Naive thymus-derived CD4-positive, alpha-beta T cell (primary cell): ENCODE data around the gene CATSPER1. TPM values are rescaled to one million over a fixed set of nuclear protein-coding genes. Genes with fewer than 3 reads are reported as not detected.

Experiments
- ATAC-seq: fragments of 150-1000 bp; cut with Tn5 transposase; 2 replicates; pipeline ENCODE4 v1.10.0; 2021; ENCODE audit warnings: mild to moderate bottlenecking, moderate library complexity
- CTCF ChIA-PET: fragments of 350-600 bp; sonication (Branson Sonifier 250); formaldehyde crosslinking; loops from one replicate; lab custom pipeline; 2021; ENCODE audit warnings: antibody characterized with exemption; lab: Charles Lee
- POLR2A ChIA-PET: fragments of 350-600 bp; sonication (Branson Sonifier 250); formaldehyde crosslinking; loops from one replicate; lab custom pipeline; 2021; ENCODE audit warnings: antibody characterized with exemption, inconsistent platforms; lab: Charles Lee
- DNase-seq, 9 donors: peaks; one replicate each; pipeline versions ENCODE4 v3.0.0 to v3.0.0-alpha.2; 2020 to 2022; ENCODE audit warnings: mixed read lengths in 1 of 9
- H3K27ac ChIP-seq: one replicate; pipeline ENCODE4 v1.7.0; 2013; ENCODE audit warnings: mild to moderate bottlenecking, low read depth, low read length, moderate library complexity
- H3K27me3 ChIP-seq, 2 donors: one replicate each; pipeline ENCODE4 v1.7.0; 2013; ENCODE audit warnings: low read length in 2 of 2, mild to moderate bottlenecking in 2 of 2, moderate library complexity in 2 of 2; ENCODE audit not compliant: control insufficient read depth in 2 of 2, insufficient read depth in 2 of 2
- H3K36me3 ChIP-seq, 3 experiments: 1 replicate in 2 of 3; 2 replicates in 1 of 3; pipeline ENCODE4 v1.7.0; 2013; ENCODE audit warnings: low read length in 3 of 3, mild to moderate bottlenecking in 3 of 3, moderate library complexity in 1 of 3; ENCODE audit not compliant: insufficient read depth in 3 of 3, control insufficient read depth in 2 of 3
- H3K4me1 ChIP-seq, 2 donors: one replicate each; pipeline ENCODE4 v1.7.0; 2013; ENCODE audit warnings: low read length in 2 of 2, mild to moderate bottlenecking in 2 of 2, moderate library complexity in 1 of 2; ENCODE audit not compliant: control insufficient read depth in 2 of 2, insufficient read depth in 2 of 2
- H3K4me3 ChIP-seq: 2 replicates; pipeline ENCODE4 v1.7.0; 2013; ENCODE audit warnings: mild to moderate bottlenecking, low read length
- H3K9me3 ChIP-seq, 3 experiments: 1 replicate in 2 of 3; 2 replicates in 1 of 3; pipeline ENCODE4 v1.7.0; 2013; ENCODE audit warnings: low read length in 3 of 3; ENCODE audit not compliant: control insufficient read depth in 2 of 3
- H3K27ac Mint-ChIP-seq, 9 donors: one replicate each; pipeline ENCODE4 v1.8.0; 2020 to 2022; ENCODE audit warnings: mixed read lengths in 9 of 9, mild to moderate bottlenecking in 8 of 9, moderate library complexity in 5 of 9, inconsistent platforms in 2 of 9
- H3K27me3 Mint-ChIP-seq, 5 donors: one replicate each; pipeline ENCODE4 v1.8.0; 2021 to 2022; ENCODE audit warnings: mixed read lengths in 5 of 5, mild to moderate bottlenecking in 1 of 5
- H3K36me3 Mint-ChIP-seq, 5 donors: one replicate each; pipeline ENCODE4 v1.8.0; 2020 to 2022; ENCODE audit warnings: mixed read lengths in 5 of 5, mild to moderate bottlenecking in 3 of 5, inconsistent platforms in 1 of 5
- H3K4me1 Mint-ChIP-seq, 7 donors: one replicate each; pipeline ENCODE4 v1.8.0; 2020 to 2022; ENCODE audit warnings: mixed read lengths in 7 of 7, mild to moderate bottlenecking in 3 of 7, inconsistent platforms in 1 of 7
- H3K4me3 Mint-ChIP-seq, 10 donors: one replicate each; pipeline ENCODE4 v1.8.0; 2020 to 2022; ENCODE audit warnings: mild to moderate bottlenecking in 10 of 10, mixed read lengths in 10 of 10, moderate library complexity in 6 of 10, inconsistent platforms in 2 of 10
- H3K9me3 Mint-ChIP-seq, 11 donors: one replicate each; pipeline ENCODE4 v1.8.0; 2020 to 2022; ENCODE audit warnings: mixed read lengths in 11 of 11, mild to moderate bottlenecking in 4 of 11, inconsistent platforms in 1 of 11, moderate library complexity in 1 of 11
- intact Hi-C, 2 donors: fragments of 100-400 bp; cut with micrococcal nuclease; formaldehyde crosslinking; loops; one replicate each; pipeline ENCODE4 v1.15.1; 2023
- polyA plus RNA-seq, 2 donors: library from polyadenylated mRNA; unstranded; fragments of 300-500 nt; fragmentation: Illumina TruSeq; gene quantifications; one replicate each; pipeline ENCODE4 v1.2.3, GENCODE V29; 2021
- total RNA-seq, 6 experiments: library from RNA in 5 of 6; stranded (reverse) in 5 of 6; gene quantifications; 1 replicate in 5 of 6; 2 replicates in 1 of 6; pipeline ENCODE4 v1.2.3 and lab custom pipeline; 2021 to 2026

CATSPER1 gene
- total and polyA plus RNA-seq, 7 experiments from 2014 or later: 1.4 to 4.2 TPM; not detected in 5

- peak overlapping the region; percentile 88 for H3K4me3 ChIP-seq
- peak overlapping the region; percentile 64 to 99 (median 96) for H3K27ac Mint-ChIP-seq
- intact Hi-C loops: loop anchor here (1.0 to 10.0 kb wide), 5 partner anchors 147 to 399 kb away; partner anchors contain the start of genes FIBP (in 1 of the 2), FOSL1 (in 1 of the 2), RAB1B (in 1 of the 2) and YIF1A (in 1 of the 2)
Observed at GRCh38 chr11:66051371-66051765, 25.1 kb upstream of the CATSPER1 start.

GRCh38 chr11:66050581-66051231 is 24.4 kb upstream of the CATSPER1 start:
- H3K4me3 ChIP-seq: no peak overlapping the region
- DNase-seq: no peak
- H3K4me1 Mint-ChIP-seq: peaks cover 17 to 46% (median 40%) of the 10 kb centered on the region in 7 donors
- H3K4me3 Mint-ChIP-seq: peak overlapping the region; percentile 90 to 99 (median 96)
- peaks cover 7 to 26% (median 10%) of the 10 kb centered on the region in 3 experiments for H3K36me3 ChIP-seq
- intact Hi-C loops: loop anchor here (1.0 to 10.0 kb wide), 5 partner anchors 146 to 398 kb away; partner anchors contain the start of genes FIBP (in 1 of the 2), FOSL1 (in 1 of the 2), RAB1B (in 1 of the 2) and YIF1A (in 1 of the 2)
- H3K27me3 Mint-ChIP-seq: peaks cover 0 to 13% (median 0%) of the 10 kb centered on the region in 5 donors
- no peaks in the 10 kb centered on the region for H3K27me3 ChIP-seq
- H3K9me3 Mint-ChIP-seq: peaks cover 0 to 2% (median 0%) of the 10 kb centered on the region in 11 donors
- ChIA-PET POLR2A (interaction anchor here (1.2 to 3.8 kb wide), 6 partner anchors 19 to 916 kb away, joined by 3 to 37 read pairs (median 7); partner anchors contain the start of genes BANF1, CFL1, EIF1AD and PACS1), CTCF (interaction anchor here (0.6 kb wide), 1 partner anchor 1021 kb away, joined by 6 read pairs; no protein-coding TSS in a partner anchor)
- H3K27ac ChIP-seq: peak overlapping the region; percentile 93
- H3K36me3 Mint-ChIP-seq: peaks cover 0 to 20% (median 11%) of the 10 kb centered on the region in 5 donors
- peak overlapping the region; percentile 64 to 99 (median 96) for H3K27ac Mint-ChIP-seq
- peaks cover 14 to 18% of the 10 kb centered on the region in 2 donors for H3K4me1 ChIP-seq
- no peaks in the 10 kb centered on the region for H3K9me3 ChIP-seq
- no peak for ATAC-seq

More at GRCh38 chr11:66051371-66051765, 25.1 kb upstream of the CATSPER1 start:
- Mint-ChIP-seq H3K9me3 (peaks cover 0 to 2% (median 0%) of the 10 kb centered on the region in 11 donors), H3K4me3 (peak overlapping the region; percentile 90 to 99 (median 96)), H3K36me3 (peaks cover 0 to 24% (median 11%) of the 10 kb centered on the region in 5 donors), H3K27me3 (peaks cover 0 to 13% (median 0%) of the 10 kb centered on the region in 5 donors), H3K4me1 (peaks cover 17 to 44% (median 38%) of the 10 kb centered on the region in 7 donors)
- H3K36me3 ChIP-seq: peaks cover 8 to 33% (median 14%) of the 10 kb centered on the region in 3 experiments
- DNase-seq (no peak), ATAC-seq (no peak)
- CTCF ChIA-PET: interaction anchor here (5.7 kb wide), 1 partner anchor 17 kb away, joined by 36 read pairs; no protein-coding TSS in a partner anchor
- peaks cover 14 to 18% of the 10 kb centered on the region in 2 donors for H3K4me1 ChIP-seq
- H3K27ac ChIP-seq: peak overlapping the region; percentile 93
- POLR2A ChIA-PET: interaction anchor here (0.9 to 3.8 kb wide), 9 partner anchors 18 to 916 kb away, joined by 3 to 37 read pairs (median 6); partner anchors contain the start of genes BANF1, CFL1, EIF1AD and PACS1
- H3K9me3 ChIP-seq: no peaks in the 10 kb centered on the region
- H3K27me3 ChIP-seq: no peaks in the 10 kb centered on the region

GRCh38 chr11:66048547-66049323 is 22.5 kb upstream of the CATSPER1 start, which contains the start of gene GAL3ST3:
Gene GAL3ST3 (minus strand): TSS chr11:66049161. CDS start chr11:66045415, 3,746 bp downstream.
- Mint-ChIP-seq H3K27ac (peak within 1 kb of the TSS in 4 of 9 donors; percentile 14 to 78 (median 38)), H3K4me3 (peak within 1 kb of the TSS in 9 of 10 donors; percentile 21 to 74 (median 42)), H3K9me3 (peaks cover 0 to 2% (median 0%) of the 10 kb centered on the region in 11 donors), H3K36me3 (peaks cover 0 to 10% (median 4%) of the 10 kb centered on the region in 5 donors), H3K27me3 (peaks cover 0 to 13% (median 0%) of the 10 kb centered on the region in 5 donors), H3K4me1 (peaks cover 25 to 50% (median 39%) of the 10 kb centered on the region in 7 donors)
- Histone ChIP-seq H3K27ac (no peak within 1 kb of the TSS), H3K4me1 (peaks cover 14 to 23% of the 10 kb centered on the region in 2 donors), H3K27me3 (no peaks in the 10 kb centered on the region), H3K36me3 (peaks cover 0 to 11% (median 0%) of the 10 kb centered on the region in 3 experiments), H3K4me3 (no peak within 1 kb of the TSS), H3K9me3 (no peaks in the 10 kb centered on the region)
- CTCF ChIA-PET: interaction anchor here (0.5 to 0.7 kb wide), 2 partner anchors 54 to 86 kb away, joined by 3 read pairs; no protein-coding TSS in a partner anchor
- no peak for ATAC-seq
- POLR2A ChIA-PET: interaction anchor here (1.7 kb wide), 1 partner anchor 85 kb away, joined by 4 read pairs; no protein-coding TSS in a partner anchor
- intact Hi-C loops: no loop called here
- no peak for DNase-seq

GRCh38 chr11:66047541-66048365 is 21.5 kb upstream of the CATSPER1 start:
- DNase-seq: no peak
- H3K9me3 ChIP-seq: no peaks in the 10 kb centered on the region
- peaks cover 0 to 5% (median 4%) of the 10 kb centered on the region in 5 donors for H3K36me3 Mint-ChIP-seq
- peaks cover 0 to 6% (median 0%) of the 10 kb centered on the region in 3 experiments for H3K36me3 ChIP-seq
- ChIA-PET CTCF (interaction anchor here (0.5 to 4.2 kb wide), 4 partner anchors 25 to 87 kb away, joined by 3 to 30 read pairs (median 3); no protein-coding TSS in a partner anchor), POLR2A (interaction anchor here (1.7 kb wide), 1 partner anchor 86 kb away, joined by 4 read pairs; no protein-coding TSS in a partner anchor)
- peaks cover 20 to 41% (median 32%) of the 10 kb centered on the region in 7 donors for H3K4me1 Mint-ChIP-seq
- intact Hi-C loops: no loop called here
- peak overlapping the region in 2 of 10 donors; percentile 23 to 25 for H3K4me3 Mint-ChIP-seq
- peaks cover 0 to 13% (median 0%) of the 10 kb centered on the region in 5 donors for H3K27me3 Mint-ChIP-seq
- H3K4me1 ChIP-seq: peaks cover 6 to 15% of the 10 kb centered on the region in 2 donors
- ATAC-seq: no peak
- no peak overlapping the region for H3K27ac ChIP-seq
- H3K27me3 ChIP-seq: no peaks in the 10 kb centered on the region
- H3K9me3 Mint-ChIP-seq: no peaks in the 10 kb centered on the region
- H3K27ac Mint-ChIP-seq: peak overlapping the region in 1 of 9 donors; percentile 78
- no peak overlapping the region for H3K4me3 ChIP-seq

GRCh38 chr11:66046901-66047300 is 20.6 kb upstream of the CATSPER1 start:
- ChIA-PET CTCF (interaction anchor here (1.0 to 4.2 kb wide), 3 partner anchors 25 to 88 kb away, joined by 3 to 30 read pairs (median 3); no protein-coding TSS in a partner anchor), POLR2A (interaction anchor here (1.7 kb wide), 1 partner anchor 87 kb away, joined by 4 read pairs; no protein-coding TSS in a partner anchor)
- H3K4me3 Mint-ChIP-seq: no peak overlapping the region
- no peak overlapping the region for H3K27ac Mint-ChIP-seq
- H3K4me1 Mint-ChIP-seq: peaks cover 14 to 33% (median 24%) of the 10 kb centered on the region in 7 donors
- intact Hi-C loops: no loop called here
- ATAC-seq: no peak
- DNase-seq: no peak
- peaks cover 6 to 14% of the 10 kb centered on the region in 2 donors for H3K4me1 ChIP-seq
- H3K9me3 Mint-ChIP-seq: no peaks in the 10 kb centered on the region
- peaks cover 0 to 13% (median 0%) of the 10 kb centered on the region in 5 donors for H3K27me3 Mint-ChIP-seq
- no peak overlapping the region for H3K27ac ChIP-seq
- H3K27me3 ChIP-seq: no peaks in the 10 kb centered on the region
- H3K36me3 Mint-ChIP-seq: no peaks in the 10 kb centered on the region
- no peaks in the 10 kb centered on the region for H3K36me3 ChIP-seq
- no peak overlapping the region for H3K4me3 ChIP-seq
- H3K9me3 ChIP-seq: no peaks in the 10 kb centered on the region
